T-cell (primary cell): ENCODE measurements around the gene ERI3. TPM values are rescaled to one million over a fixed set of nuclear protein-coding genes. Genes with fewer than 3 reads are reported as not detected.

Experiments used
- ATAC-seq, 4 experiments: fragments of 200-7000 bp in 3 of 4; fragments of 150-1000 bp in 1 of 4; cut with Tn5 transposase; replicated peaks in 1 of 4; 1 replicate in 3 of 4; 2 replicates in 1 of 4; pipeline ENCODE4 v1.10.0; 2021; ENCODE audit warnings: moderate library complexity in 3 of 4, mild to moderate bottlenecking in 2 of 4, moderate number of reproducible peaks in 1 of 4
- CTCF ChIA-PET, 2 donors: fragments of 300-600 bp; sonication (Branson Sonifier 250); formaldehyde crosslinking; loops; one replicate each; lab custom pipeline; 2022; ENCODE audit warnings: antibody characterized with exemption in 2 of 2; lab: Charles Lee
- POLR2A ChIA-PET, 2 donors: fragments of 300-600 bp; sonication (Branson Sonifier 250); formaldehyde crosslinking; loops; one replicate each; lab custom pipeline; 2022; ENCODE audit warnings: antibody characterized with exemption in 2 of 2; lab: Charles Lee
- DNase-seq, 35 experiments: peaks; one replicate each; pipeline versions ENCODE4 v3.0.0 to v3.0.0-alpha.2; 2013 to 2023
- H3K27ac ChIP-seq: one replicate; pipeline ENCODE4 v1.5.1; 2013; ENCODE audit warnings: low read length
- H3K27me3 ChIP-seq, 2 experiments: replicated peaks in 1 of 2; 1 replicate in 1 of 2; 2 replicates in 1 of 2; pipeline versions ENCODE4 v1.6.1 to v1.7.0; 2013; ENCODE audit warnings: low read length in 1 of 2, mixed read lengths in 1 of 2; ENCODE audit not compliant: control insufficient read depth in 2 of 2, insufficient read depth in 2 of 2; ENCODE audit errors: extremely low read depth in 1 of 2
- H3K36me3 ChIP-seq, 2 donors: 1 replicate in 1 of 2; 2 replicates in 1 of 2; pipeline versions ENCODE4 v1.6.1 to v1.7.0; 2013; ENCODE audit warnings: low read length in 1 of 2; ENCODE audit not compliant: control insufficient read depth in 2 of 2, insufficient read depth in 1 of 2; ENCODE audit errors: extremely low read depth in 1 of 2
- H3K4me1 ChIP-seq, 2 experiments: 1 replicate in 1 of 2; 2 replicates in 1 of 2; pipeline versions ENCODE4 v1.6.1 to v1.7.0; 2013; ENCODE audit warnings: low read length in 2 of 2, mixed read lengths in 1 of 2; ENCODE audit not compliant: insufficient read depth in 2 of 2, control insufficient read depth in 1 of 2; ENCODE audit errors: extremely low read depth in 1 of 2
- H3K4me3 ChIP-seq, 2 donors: 1 replicate in 1 of 2; 2 replicates in 1 of 2; pipeline versions ENCODE4 v1.5.1 to v1.7.0; 2013; ENCODE audit warnings: mild to moderate bottlenecking in 2 of 2, low read length in 1 of 2, moderate library complexity in 1 of 2; ENCODE audit not compliant: control insufficient read depth in 1 of 2; ENCODE audit errors: extremely low read depth in 1 of 2
- H3K9me3 ChIP-seq: 2 replicates; pipeline ENCODE4 v1.7.0; 2013
- H3K27ac Mint-ChIP-seq, 2 donors: one replicate each; pipeline ENCODE4 v1.8.0; 2020 to 2021; ENCODE audit warnings: mild to moderate bottlenecking in 2 of 2, mixed read lengths in 2 of 2
- H3K27me3 Mint-ChIP-seq, 2 donors: one replicate each; pipeline ENCODE4 v1.8.0; 2021 to 2022; ENCODE audit warnings: mixed read lengths in 2 of 2
- H3K36me3 Mint-ChIP-seq: one replicate; pipeline ENCODE4 v1.8.0; 2021; ENCODE audit warnings: mixed read lengths
- H3K4me1 Mint-ChIP-seq, 3 donors: one replicate each; pipeline ENCODE4 v1.8.0; 2020 to 2022; ENCODE audit warnings: mixed read lengths in 3 of 3, mild to moderate bottlenecking in 1 of 3
- H3K4me3 Mint-ChIP-seq, 3 donors: one replicate each; pipeline ENCODE4 v1.8.0; 2020 to 2022; ENCODE audit warnings: mild to moderate bottlenecking in 3 of 3, mixed read lengths in 3 of 3, moderate library complexity in 3 of 3
- H3K9me3 Mint-ChIP-seq, 3 donors: one replicate each; pipeline ENCODE4 v1.8.0; 2020 to 2022; ENCODE audit warnings: mixed read lengths in 3 of 3
- WGBS: methylation state at CpG from one replicate; pipeline ENCODE4 v1.1.5; 2013; ENCODE audit warnings: missing lambda C conversion rate; ENCODE audit not compliant: insufficient coverage; 5-methylcytosine and 5-hydroxymethylcytosine counted together
- total RNA-seq, 35 experiments: library from RNA in 6 of 35; stranded (reverse) in 6 of 35; fragments of 120-200 nt in 1 of 35; gene quantifications; one replicate each; pipeline versions ENCODE4 v1.2.1 to v1.2.4 and lab custom pipeline; 2013 to 2026

ERI3 gene
- total RNA-seq, 5 donors from 2014 or later (not counting 1 experiment from before 2014, with no cell fraction given): 29.3 to 39.4 (median 33.0) TPM

DNA sequence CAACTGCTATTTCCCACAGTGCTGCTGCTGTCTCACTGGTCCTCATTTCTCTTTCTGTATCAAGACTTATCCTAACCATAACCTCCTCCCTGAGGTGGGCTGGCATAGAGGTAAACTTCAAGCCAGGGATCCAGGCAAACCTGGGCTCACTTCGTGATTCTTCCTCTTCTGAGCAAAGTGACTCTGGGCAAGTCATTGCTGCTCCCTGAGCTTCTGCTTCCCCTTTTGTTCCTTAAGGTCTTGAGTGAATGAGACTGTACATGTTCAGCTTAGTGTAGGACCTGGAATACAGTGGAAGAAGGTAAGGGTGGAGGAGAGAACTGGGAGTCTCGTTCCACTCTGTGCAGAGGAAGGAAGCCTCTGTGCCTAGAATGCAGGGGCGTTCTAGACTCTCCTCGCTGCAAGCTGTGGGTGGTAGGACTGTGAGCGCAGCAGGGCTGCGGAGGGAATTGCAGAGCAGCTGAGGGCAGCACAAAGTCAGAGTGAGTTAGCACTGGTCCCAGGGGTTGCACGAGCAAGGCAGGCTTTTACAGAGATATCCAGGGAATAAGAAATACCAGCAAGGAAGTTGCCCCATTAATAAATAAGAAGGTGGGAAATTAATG lies 11.4 kb upstream of the ERI3 start:
- no peaks in the 10 kb centered on the region for H3K4me1 ChIP-seq
- H3K36me3 ChIP-seq: no peaks in the 10 kb centered on the region
- Mint-ChIP-seq H3K27me3 (peaks cover 8 to 10% of the 10 kb centered on the region in 2 donors), H3K4me3 (no peak overlapping the region), H3K4me1 (no peaks in the 10 kb centered on the region), H3K9me3 (no peaks in the 10 kb centered on the region), H3K27ac (no peak overlapping the region), H3K36me3 (no peaks in the 10 kb centered on the region)
- ATAC-seq (no peak), DNase-seq (no peak)
- ChIA-PET CTCF (no interaction called here), POLR2A (no interaction called here)
- peaks cover 0 to 12% of the 10 kb centered on the region in 2 experiments for H3K27me3 ChIP-seq
- H3K4me3 ChIP-seq: no peak overlapping the region
- no peak overlapping the region for H3K27ac ChIP-seq
- WGBS: 86% methylated on average over 7 of the region's 7 CpGs
- no peaks in the 10 kb centered on the region for H3K9me3 ChIP-seq

DNA sequence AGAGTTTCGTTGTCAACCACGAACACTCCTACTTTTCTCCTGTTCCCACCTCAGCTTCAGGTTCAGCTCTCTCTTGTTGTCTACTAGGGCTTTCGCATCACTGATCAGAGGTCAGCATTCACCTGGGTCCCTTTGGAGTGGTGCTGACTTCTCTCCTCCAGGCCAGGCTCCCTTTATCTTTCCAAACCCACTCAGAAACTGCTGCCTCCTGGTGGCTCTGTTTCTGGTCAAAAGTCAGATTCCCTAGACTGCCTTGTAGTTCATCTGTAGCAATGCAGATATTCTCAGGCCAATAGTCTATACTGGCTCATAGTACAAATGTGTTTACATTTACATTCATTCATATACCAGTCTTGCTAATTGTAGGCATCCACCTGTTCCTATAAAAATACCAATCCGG lies 6.4 kb upstream of the ERI3 start:
- Histone ChIP-seq H3K36me3 (no peaks in the 10 kb centered on the region), H3K4me3 (no peak overlapping the region), H3K27ac (no peak overlapping the region), H3K27me3 (peaks cover 0 to 7% of the 10 kb centered on the region in 2 experiments), H3K4me1 (no peaks in the 10 kb centered on the region), H3K9me3 (no peaks in the 10 kb centered on the region)
- 72% methylated on average over 3 of the region's 4 CpGs for WGBS
- H3K4me3 Mint-ChIP-seq: no peak overlapping the region
- peaks cover 2 to 5% of the 10 kb centered on the region in 2 donors for H3K27me3 Mint-ChIP-seq
- no peak overlapping the region for H3K27ac Mint-ChIP-seq
- ATAC-seq (no peak), DNase-seq (no peak)
- no peaks in the 10 kb centered on the region for H3K9me3 Mint-ChIP-seq
- H3K36me3 Mint-ChIP-seq: no peaks in the 10 kb centered on the region
- ChIA-PET POLR2A (no interaction called here), CTCF (interaction anchor here in 1 of 2 donors (0.7 kb wide), 1 partner anchor 247 kb away, joined by 3 read pairs; no protein-coding TSS in a partner anchor)
- no peaks in the 10 kb centered on the region for H3K4me1 Mint-ChIP-seq

DNA sequence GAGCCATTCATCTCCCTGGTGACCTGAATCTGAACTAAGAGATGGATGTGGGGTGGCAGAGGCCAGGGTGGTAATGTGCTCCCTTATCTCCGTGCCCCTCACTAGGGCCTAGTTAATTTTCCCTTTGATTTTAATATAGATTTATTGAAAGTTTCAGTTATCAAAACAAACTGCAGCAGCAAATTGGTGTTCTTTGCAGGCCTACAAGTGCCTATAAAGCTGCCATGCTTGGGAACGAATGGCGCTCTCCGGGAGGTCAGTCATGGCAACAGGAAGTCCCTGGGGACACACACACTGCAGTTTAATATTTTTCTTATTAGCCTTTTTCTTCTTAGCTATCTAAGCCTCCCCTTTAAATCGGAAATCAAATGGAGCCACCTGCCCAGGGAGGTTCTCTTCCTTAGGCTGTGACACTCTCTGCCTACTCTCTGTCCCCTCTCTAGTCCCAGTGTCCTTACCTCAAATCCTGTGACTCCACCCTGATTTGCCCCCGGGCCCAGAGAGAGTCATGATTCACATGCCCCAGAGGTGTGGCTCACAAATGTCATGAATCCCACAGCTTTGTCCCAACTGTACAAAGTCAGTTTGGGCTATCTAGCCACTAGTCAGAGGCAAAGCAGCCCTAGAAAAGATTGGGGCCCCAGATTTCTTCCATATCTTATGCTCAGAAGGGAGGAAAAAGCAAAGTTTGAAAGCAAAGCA lies 4.3 kb upstream of the ERI3 start:
- Mint-ChIP-seq H3K4me3 (no peak overlapping the region), H3K4me1 (peaks cover 9 to 13% (median 12%) of the 10 kb centered on the region in 3 donors), H3K36me3 (no peaks in the 10 kb centered on the region), H3K27ac (no peak overlapping the region), H3K27me3 (peaks cover 0 to 5% of the 10 kb centered on the region in 2 donors), H3K9me3 (no peaks in the 10 kb centered on the region)
- H3K27me3 ChIP-seq: no peaks in the 10 kb centered on the region
- H3K9me3 ChIP-seq: no peaks in the 10 kb centered on the region
- no peak overlapping the region for H3K27ac ChIP-seq
- POLR2A ChIA-PET: interaction anchor here in 1 of 2 donors (0.6 kb wide), 1 partner anchor 353 kb away, joined by 3 read pairs; no protein-coding TSS in a partner anchor
- CTCF ChIA-PET: interaction anchor here in 1 of 2 donors (0.6 kb wide), 1 partner anchor 647 kb away, joined by 5 read pairs; no protein-coding TSS in a partner anchor
- 88% methylated on average over 5 of the region's 6 CpGs for WGBS
- ATAC-seq (no peak), DNase-seq (no peak)
- H3K36me3 ChIP-seq: no peaks in the 10 kb centered on the region
- peaks cover under 1 to 10% of the 10 kb centered on the region in 2 experiments for H3K4me1 ChIP-seq
- no peak overlapping the region for H3K4me3 ChIP-seq

DNA sequence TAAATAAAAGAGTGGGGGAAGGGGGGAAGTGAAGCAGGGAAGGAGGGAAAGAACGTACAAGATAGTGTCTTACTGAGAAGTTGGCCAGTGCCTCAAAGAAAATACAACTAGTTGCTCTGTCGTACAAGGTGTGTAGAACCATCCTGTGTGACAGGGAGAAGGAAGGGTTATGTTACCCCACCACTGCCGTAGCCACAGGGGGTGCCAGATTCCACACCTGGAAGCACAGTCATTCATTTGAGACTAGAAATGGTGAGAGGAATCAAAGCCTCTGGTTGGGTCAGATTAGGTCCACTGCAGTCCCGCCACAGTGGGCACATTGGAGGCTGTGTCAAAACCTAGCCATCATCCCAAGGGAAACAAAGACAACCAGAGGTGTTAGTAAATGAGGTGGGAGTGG lies 2.7 kb upstream of the ERI3 start:
- POLR2A ChIA-PET: no interaction called here
- CTCF ChIA-PET: no interaction called here
- no peak for DNase-seq

DNA sequence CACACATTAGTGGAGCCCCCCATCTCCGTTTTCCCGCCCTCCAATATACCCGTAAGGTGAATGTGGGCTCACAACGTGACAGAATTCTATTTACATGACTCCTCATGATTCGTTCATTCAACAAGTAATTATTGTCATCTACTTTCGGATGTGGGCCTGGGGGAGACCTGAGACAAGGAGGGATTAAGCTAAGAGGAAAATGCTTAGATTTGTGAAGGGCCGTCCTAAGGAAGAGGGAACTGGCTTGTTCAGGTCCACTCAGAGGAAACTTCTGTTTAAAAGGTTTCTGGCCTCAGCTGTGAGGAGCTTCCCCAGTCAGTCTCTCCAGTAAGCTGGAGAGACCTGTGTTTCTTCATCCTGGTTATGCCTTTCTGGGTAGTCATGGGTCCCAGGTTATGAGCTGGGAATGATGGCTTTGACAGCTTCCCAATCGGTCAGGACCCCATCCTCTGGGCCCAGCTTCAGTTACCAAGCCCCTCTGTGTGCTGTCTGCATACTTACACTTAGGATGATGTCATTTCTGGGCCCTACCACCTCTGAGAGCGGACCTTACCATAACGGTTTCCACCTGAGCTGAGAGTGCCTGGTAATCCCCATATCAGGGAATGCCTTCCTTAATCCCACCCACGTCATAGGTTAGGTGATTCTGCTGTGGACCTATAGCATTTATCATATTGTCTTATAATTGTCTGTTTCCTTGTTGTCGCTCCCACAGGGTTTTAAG lies 687 bp upstream of the ERI3 start:
- H3K4me1 ChIP-seq: peaks cover 4 to 15% of the 10 kb centered on the region in 2 experiments
- no peaks in the 10 kb centered on the region for H3K9me3 ChIP-seq
- CTCF ChIA-PET: interaction anchor here in 1 of 2 donors (0.6 kb wide), 1 partner anchor 706 kb away, joined by 3 read pairs; the partner anchor contains the start of gene KDM4A
- H3K4me3 ChIP-seq: peak overlapping the region in 1 of 2 donors; percentile 68
- H3K4me3 Mint-ChIP-seq: peak overlapping the region; percentile 88 to 96 (median 89)
- H3K27ac Mint-ChIP-seq: peak overlapping the region; percentile 74 to 87
- H3K9me3 Mint-ChIP-seq: no peaks in the 10 kb centered on the region
- H3K27ac ChIP-seq: no peak overlapping the region
- POLR2A ChIA-PET: no interaction called here
- peaks cover 38 to 46% (median 41%) of the 10 kb centered on the region in 3 donors for H3K4me1 Mint-ChIP-seq
- H3K36me3 Mint-ChIP-seq: no peaks in the 10 kb centered on the region
- DNase-seq: no peak
- no peaks in the 10 kb centered on the region for H3K27me3 ChIP-seq
- 93% methylated on average over 3 of the region's 12 CpGs for whole genome bisulfite sequencing
- H3K27me3 Mint-ChIP-seq: no peaks in the 10 kb centered on the region
- no peak for ATAC-seq
- H3K36me3 ChIP-seq: peaks cover 0 to 2% of the 10 kb centered on the region in 2 donors

More for the DNA sequence above, 2.7 kb upstream of the ERI3 start:
- Histone ChIP-seq H3K4me3 (no peak overlapping the region), H3K4me1 (peaks cover 4 to 15% of the 10 kb centered on the region in 2 experiments), H3K36me3 (no peaks in the 10 kb centered on the region), H3K27me3 (no peaks in the 10 kb centered on the region), H3K27ac (no peak overlapping the region), H3K9me3 (no peaks in the 10 kb centered on the region)
- H3K4me1 Mint-ChIP-seq: peaks cover 26 to 29% (median 27%) of the 10 kb centered on the region in 3 donors
- no peak overlapping the region for H3K27ac Mint-ChIP-seq
- no peak overlapping the region for H3K4me3 Mint-ChIP-seq
- H3K36me3 Mint-ChIP-seq: no peaks in the 10 kb centered on the region
- no peak for ATAC-seq
- 86% methylated on average over 1 of the region's 4 CpGs for WGBS
- H3K9me3 Mint-ChIP-seq: no peaks in the 10 kb centered on the region
- peaks cover 0 to 2% of the 10 kb centered on the region in 2 donors for H3K27me3 Mint-ChIP-seq

DNA sequence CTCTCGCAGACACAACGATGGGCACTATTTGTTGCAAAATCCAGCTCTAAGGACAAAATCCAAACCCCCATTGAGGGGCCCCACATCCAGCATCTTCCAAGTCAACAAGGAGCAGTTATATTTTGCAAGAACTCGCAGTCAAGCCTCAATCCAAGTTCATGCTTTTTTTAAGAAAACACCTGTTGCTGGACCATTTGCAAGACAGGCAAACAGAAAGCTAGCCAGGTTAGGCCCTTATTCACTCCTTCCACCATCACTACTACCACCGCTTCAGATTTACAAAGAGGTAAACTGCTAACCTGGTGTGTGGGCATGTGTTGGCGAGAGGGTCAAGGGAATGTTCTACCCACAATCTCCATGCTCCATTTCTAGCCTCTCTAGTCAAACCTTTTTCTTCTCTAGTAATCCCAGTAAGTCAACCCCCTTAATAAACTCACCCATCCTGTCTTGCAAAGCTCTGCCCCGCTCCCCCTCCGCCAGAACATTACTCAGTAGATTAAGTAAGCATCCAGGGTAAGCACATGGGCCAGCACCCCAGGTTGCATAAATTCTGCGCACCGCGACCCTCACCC lies 703 bp downstream of the ERI3 start:
- peaks cover 44 to 54% (median 47%) of the 10 kb centered on the region in 3 donors for H3K4me1 Mint-ChIP-seq
- Histone ChIP-seq H3K27me3 (no peaks in the 10 kb centered on the region), H3K27ac (no peak overlapping the region), H3K9me3 (no peaks in the 10 kb centered on the region), H3K36me3 (peaks cover 0 to 5% of the 10 kb centered on the region in 2 donors), H3K4me3 (peak overlapping the region; percentile 60 to 68), H3K4me1 (peaks cover 4 to 15% of the 10 kb centered on the region in 2 experiments)
- H3K27ac Mint-ChIP-seq: peak overlapping the region; percentile 55 to 75
- no peaks in the 10 kb centered on the region for H3K9me3 Mint-ChIP-seq
- peaks cover 4% of the 10 kb centered on the region for H3K36me3 Mint-ChIP-seq
- DNase-seq (peak in 1 of 35 experiments; percentile 7), ATAC-seq (no peak)
- peak overlapping the region; percentile 80 to 89 (median 86) for H3K4me3 Mint-ChIP-seq
- POLR2A ChIA-PET: interaction anchor here in 1 of 2 donors (0.6 kb wide), 1 partner anchor 1893 kb away, joined by 3 read pairs; no protein-coding TSS in a partner anchor
- CTCF ChIA-PET: no interaction called here
- no peaks in the 10 kb centered on the region for H3K27me3 Mint-ChIP-seq
- WGBS: 70% methylated on average over 7 of the region's 10 CpGs
